OCI-LY1 (cell line): Measurements from ENCODE around the gene MYOF.

Source experiments
- H2AFZ ChIP-seq: fragments of 200-600 bp; sonication (generic), shearing (Covaris generic); 2 replicates; pipeline ENCODE4 v1.6.0; 2014; ENCODE audit warnings: antibody characterized with exemption, mild to moderate bottlenecking, low read length
- H3F3A ChIP-seq: fragments of 200-600 bp; sonication (generic), shearing (Covaris generic); 2 replicates; pipeline ENCODE4 v1.6.0; 2014; ENCODE audit warnings: mild to moderate bottlenecking, antibody characterized with exemption, low read length, moderate library complexity; ENCODE audit not compliant: insufficient read depth
- H3K27ac ChIP-seq: fragments of 200-600 bp; sonication (generic); 2 replicates; pipeline ENCODE4 v1.5.1; 2014; ENCODE audit warnings: low read length, mixed run types, mild to moderate bottlenecking, low read depth; ENCODE audit not compliant: poor library complexity, severe bottlenecking
- H3K27me3 ChIP-seq: fragments of 200-600 bp; sonication (generic); 2 replicates; pipeline ENCODE4 v1.6.0; 2014; ENCODE audit warnings: antibody characterized with exemption, mild to moderate bottlenecking, low read length, moderate library complexity; ENCODE audit not compliant: insufficient read depth
- H3K36me3 ChIP-seq: fragments of 200-600 bp; sonication (generic); 2 replicates; pipeline ENCODE4 v1.6.1; 2014; ENCODE audit warnings: mild to moderate bottlenecking, antibody characterized with exemption, low read length, moderate library complexity, mixed read lengths; ENCODE audit not compliant: insufficient read depth
- H3K4me1 ChIP-seq: fragments of 200-600 bp; sonication (generic); 2 replicates; pipeline ENCODE4 v1.5.1; 2014; ENCODE audit warnings: mild to moderate bottlenecking, low read length, moderate library complexity; ENCODE audit not compliant: insufficient read depth, severe bottlenecking
- H3K4me2 ChIP-seq: fragments of 200-600 bp; sonication (generic), shearing (Covaris generic); 2 replicates; pipeline ENCODE4 v1.6.1; 2014; ENCODE audit warnings: low read length
- H3K4me3 ChIP-seq: fragments of 200-600 bp; sonication (generic); 2 replicates; pipeline ENCODE4 v1.5.1; 2014; ENCODE audit warnings: low read length, low read depth, mild to moderate bottlenecking, mixed read lengths; ENCODE audit not compliant: poor library complexity, severe bottlenecking
- H3K79me2 ChIP-seq: fragments of 200-600 bp; shearing (Covaris generic); 2 replicates; pipeline ENCODE4 v1.6.1; 2016; ENCODE audit warnings: mixed run types, low read length, mixed read lengths; ENCODE audit not compliant: insufficient read depth
- H3K9ac ChIP-seq: fragments of 200-600 bp; sonication (generic), shearing (Covaris generic); 2 replicates; pipeline ENCODE4 v1.6.1; 2014; ENCODE audit warnings: mild to moderate bottlenecking, low read length, mixed read lengths
- H3K9me2 ChIP-seq: fragments of 200-600 bp; sonication (generic), shearing (Covaris generic); 2 replicates; pipeline ENCODE4 v1.6.1; 2014; ENCODE audit warnings: low read depth, mild to moderate bottlenecking, low read length, mixed read lengths
- H3K9me3 ChIP-seq: fragments of 200-600 bp; shearing (Covaris generic); 2 replicates; pipeline ENCODE4 v1.6.1; 2014; ENCODE audit warnings: low read length, mixed read lengths
- H4K20me1 ChIP-seq: fragments of 200-600 bp; sonication (generic), shearing (Covaris generic); 2 replicates; pipeline ENCODE4 v1.6.0; 2016; ENCODE audit warnings: mild to moderate bottlenecking, low read length; ENCODE audit not compliant: insufficient read depth
- EZH2 ChIP-seq: fragments of 200-600 bp; sonication (generic), shearing (Covaris generic); IDR thresholded peaks from 2 replicates; pipeline ENCODE4 v1.8.0; 2017; ENCODE audit warnings: borderline replicate concordance, mixed run types, mild to moderate bottlenecking, antibody characterized with exemption, low read length, moderate library complexity, mixed read lengths
- TF ChIP-seq, protein P1 (sequence below): fragments of 200-600 bp; sonication (generic), shearing (Covaris generic); IDR thresholded peaks from 2 replicates; pipeline ENCODE4 v1.5.1; 2017; ENCODE audit warnings: mild to moderate bottlenecking, antibody characterized with exemption, low read length, moderate library complexity, mixed read lengths

Gene MYOF

DNA sequence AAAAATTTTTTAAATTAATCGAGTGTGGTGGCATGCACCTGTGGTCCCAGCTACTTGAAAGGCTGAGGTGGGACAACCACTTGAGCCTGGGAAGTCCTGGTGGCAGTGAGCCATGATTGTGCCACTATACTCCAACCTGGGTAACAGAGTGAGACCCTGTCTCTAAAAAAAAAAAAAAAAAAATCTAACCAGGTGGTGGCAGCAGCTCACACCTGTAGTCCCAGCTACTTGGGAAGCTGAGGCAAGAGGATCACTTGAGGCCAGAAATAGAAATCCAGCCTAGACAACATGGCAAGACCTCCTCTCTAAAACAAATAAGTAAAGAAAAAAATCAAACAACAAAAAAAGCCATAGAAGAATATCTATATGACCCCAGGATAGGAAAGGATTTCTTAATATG, 3.6 kb upstream of the MYOF start:
- TF ChIP-seq, protein P1, sequence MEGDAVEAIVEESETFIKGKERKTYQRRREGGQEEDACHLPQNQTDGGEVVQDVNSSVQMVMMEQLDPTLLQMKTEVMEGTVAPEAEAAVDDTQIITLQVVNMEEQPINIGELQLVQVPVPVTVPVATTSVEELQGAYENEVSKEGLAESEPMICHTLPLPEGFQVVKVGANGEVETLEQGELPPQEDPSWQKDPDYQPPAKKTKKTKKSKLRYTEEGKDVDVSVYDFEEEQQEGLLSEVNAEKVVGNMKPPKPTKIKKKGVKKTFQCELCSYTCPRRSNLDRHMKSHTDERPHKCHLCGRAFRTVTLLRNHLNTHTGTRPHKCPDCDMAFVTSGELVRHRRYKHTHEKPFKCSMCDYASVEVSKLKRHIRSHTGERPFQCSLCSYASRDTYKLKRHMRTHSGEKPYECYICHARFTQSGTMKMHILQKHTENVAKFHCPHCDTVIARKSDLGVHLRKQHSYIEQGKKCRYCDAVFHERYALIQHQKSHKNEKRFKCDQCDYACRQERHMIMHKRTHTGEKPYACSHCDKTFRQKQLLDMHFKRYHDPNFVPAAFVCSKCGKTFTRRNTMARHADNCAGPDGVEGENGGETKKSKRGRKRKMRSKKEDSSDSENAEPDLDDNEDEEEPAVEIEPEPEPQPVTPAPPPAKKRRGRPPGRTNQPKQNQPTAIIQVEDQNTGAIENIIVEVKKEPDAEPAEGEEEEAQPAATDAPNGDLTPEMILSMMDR = no peak
- no peak for TF ChIP-seq EZH2
- H4K20me1 ChIP-seq = no peaks in the 10 kb centered on the region
- H2AFZ ChIP-seq = no peak overlapping the region
- no peak overlapping the region for H3K9ac ChIP-seq
- H3K9me3 ChIP-seq = no peaks in the 10 kb centered on the region
- no peaks in the 10 kb centered on the region for H3K36me3 ChIP-seq
- H3K4me2 ChIP-seq = no peak overlapping the region
- peaks cover 6% of the 10 kb centered on the region for H3K4me1 ChIP-seq
- H3K9me2 ChIP-seq = no peaks in the 10 kb centered on the region
- H3K4me3 ChIP-seq = no peak overlapping the region
- no peaks in the 10 kb centered on the region for H3K79me2 ChIP-seq
- H3F3A ChIP-seq = no peaks in the 10 kb centered on the region
- H3K27me3 ChIP-seq = no peaks in the 10 kb centered on the region
- H3K27ac ChIP-seq = no peak overlapping the region

DNA sequence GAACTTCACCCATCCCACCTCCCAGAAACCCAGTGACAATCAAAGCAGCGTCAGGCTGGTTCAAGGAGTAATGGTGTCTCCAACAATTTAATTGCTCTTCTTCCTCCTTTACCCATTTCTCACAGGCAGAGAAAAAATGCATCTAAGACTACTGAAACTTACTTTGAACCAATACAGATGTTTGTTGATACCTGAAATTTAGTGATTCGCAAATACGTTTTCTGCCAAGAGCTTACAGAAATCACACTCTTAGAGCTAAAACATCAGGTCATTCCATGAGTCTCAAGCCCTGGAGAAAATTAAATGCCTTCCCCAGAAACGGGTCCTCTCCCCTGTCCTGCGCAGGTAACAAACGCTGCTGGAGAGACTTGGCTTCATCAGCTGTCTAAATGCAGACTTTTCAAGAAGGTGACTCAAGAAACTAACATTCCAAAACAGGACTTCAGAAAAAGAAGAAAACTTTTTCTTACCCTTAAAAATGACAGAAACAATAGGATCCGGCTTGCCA, 443 bp downstream of the MYOF start:
- Histone ChIP-seq H3K27me3 (no peaks in the 10 kb centered on the region), H3F3A (no peaks in the 10 kb centered on the region), H3K27ac (no peak overlapping the region), H4K20me1 (no peaks in the 10 kb centered on the region), H3K79me2 (no peaks in the 10 kb centered on the region), H3K9me3 (no peaks in the 10 kb centered on the region), H3K4me3 (no peak overlapping the region), H3K36me3 (no peaks in the 10 kb centered on the region), H3K9me2 (no peaks in the 10 kb centered on the region), H2AFZ (no peak overlapping the region), H3K4me2 (peak overlapping the region; percentile 57; the same call in 1 of the 2 replicates), H3K4me1 (peaks cover 6% of the 10 kb centered on the region), H3K9ac (no peak overlapping the region)
- TF ChIP-seq EZH2 = no peak
- TF ChIP-seq, protein P1 = no peak

DNA sequence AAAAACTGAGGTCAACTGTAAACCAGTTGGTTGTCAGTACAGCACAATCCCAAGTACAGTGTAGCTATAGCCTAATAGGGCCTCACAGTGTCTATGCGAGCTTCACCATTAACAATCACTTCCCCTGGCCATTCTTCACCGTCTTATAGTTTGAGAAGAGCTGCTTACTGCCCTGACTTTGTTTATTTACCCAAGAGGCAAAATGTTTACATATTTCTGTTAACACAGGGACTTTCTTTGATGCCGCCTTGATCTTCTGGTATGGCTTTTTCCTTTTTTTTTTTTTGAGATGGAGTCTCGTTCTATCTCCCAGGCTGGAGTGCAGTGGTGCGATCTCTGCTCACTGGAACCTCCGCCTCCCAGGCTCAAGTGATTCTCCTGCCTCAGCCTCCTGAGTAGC, 3.3 kb downstream of the MYOF start:
- H3F3A ChIP-seq = no peaks in the 10 kb centered on the region
- no peaks in the 10 kb centered on the region for H3K9me2 ChIP-seq
- H3K9me3 ChIP-seq = no peaks in the 10 kb centered on the region
- no peak overlapping the region for H3K9ac ChIP-seq
- TF ChIP-seq EZH2 = no peak
- TF ChIP-seq, protein P1 = no peak
- H4K20me1 ChIP-seq = no peaks in the 10 kb centered on the region
- no peaks in the 10 kb centered on the region for H3K79me2 ChIP-seq
- H3K27ac ChIP-seq = no peak overlapping the region
- H3K4me1 ChIP-seq = peaks cover 6% of the 10 kb centered on the region
- H3K27me3 ChIP-seq = no peaks in the 10 kb centered on the region
- no peaks in the 10 kb centered on the region for H3K36me3 ChIP-seq
- H3K4me3 ChIP-seq = no peak overlapping the region
- H3K4me2 ChIP-seq = no peak overlapping the region
- H2AFZ ChIP-seq = no peak overlapping the region
